Measurements from ENCODE around the gene DAND5. TPM values are rescaled to one million over a fixed set of nuclear protein-coding genes. Genes with fewer than 3 reads are reported as not detected.

Gene DAND5
- total and polyA plus RNA-seq, 2 of the 13 experiments (the other 11 are each of a cell fraction or from before 2014, with no cell fraction given): 0.04 TPM; not detected in 1

DNA sequence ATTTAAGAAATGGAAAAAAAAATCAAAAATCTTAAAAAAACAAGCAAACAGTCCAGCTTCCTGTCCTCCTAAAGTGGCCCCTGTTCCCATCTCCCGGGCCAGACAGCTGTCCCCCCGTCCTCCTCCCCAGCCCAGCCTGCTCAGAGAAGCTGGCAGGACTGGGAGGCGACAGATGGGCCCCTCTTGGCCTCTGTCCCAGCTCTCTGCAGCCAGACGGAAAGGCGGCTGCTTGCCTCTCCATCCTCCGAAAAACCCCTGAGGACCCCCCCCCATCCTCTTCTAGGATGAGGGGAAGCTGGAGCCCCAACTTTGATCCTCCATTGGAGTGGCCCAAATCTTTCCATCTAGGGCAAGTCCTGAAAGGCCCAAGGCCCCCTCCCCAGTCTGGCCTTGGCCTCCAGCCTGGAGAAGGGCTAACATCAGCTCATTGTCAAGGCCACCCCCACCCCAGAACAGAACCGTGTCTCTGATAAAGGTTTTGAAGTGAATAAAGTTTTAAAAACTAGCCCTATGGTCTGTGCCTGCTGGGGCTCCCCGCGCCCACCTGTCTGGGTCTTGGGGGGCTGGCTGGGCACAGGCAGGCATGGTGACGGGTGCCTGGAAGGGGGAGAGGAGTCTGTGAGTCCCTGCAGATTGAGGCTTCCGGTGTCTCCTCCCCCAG is 16.1 kb upstream of the DAND5 start:
- ChIA-PET CTCF (ENCODE audit: low intra/inter-chr PET ratio, low total read pairs) (no interaction called here), POLR2A (interaction anchor here (0.9 to 1.4 kb wide), 3 partner anchors 16 to 62 kb away, joined by 3 to 5 read pairs (median 4); partner anchors contain the start of gene GCDH)
- no peak overlapping the region for H3K27ac ChIP-seq (ENCODE audit: extremely low read length, insufficient read depth, low read length)
- no peak overlapping the region for H3K4me3 ChIP-seq (replicated peaks in 1 of 3; ENCODE audit: insufficient read depth in 1 of 3, low read depth in 2 of 3, low read length in 3 of 3)
- H3K36me3 ChIP-seq (replicated peaks in 1 of 2; ENCODE audit: control insufficient read depth in 1 of 2, insufficient read depth in 2 of 2, low read length in 2 of 2): peaks cover 27 to 48% of the 10 kb centered on the region in 2 experiments; a peak in 4 of 5 replicates
- BruUV-seq (replicated peaks): TSS peak; percentile 61
- H3K9me3 ChIP-seq (ENCODE audit: low read length): no peaks in the 10 kb centered on the region
- FAIRE-seq: no peak
- no peak overlapping the region for H3K4me2 ChIP-seq (ENCODE audit: low read depth, low read length)
- 89% methylated on average over 4 of the region's 11 CpGs for WGBS (ENCODE audit: low lambda C conversion rate)
- intact Hi-C loops (cut with micrococcal nuclease; ENCODE audit: unreplicated experiment) (no loop called here), in situ Hi-C loops (cut with HindIII; ENCODE audit: extremely low pct_ligation_motif_present, low pct_unique_long_range_greater_than_20kb) (no loop called here)
- peaks cover 24% of the 10 kb centered on the region for H3K79me2 ChIP-seq (ENCODE audit: insufficient read depth, low read length)
- DNase-seq (ENCODE audit: low spot score): no peak
- H3K4me1 ChIP-seq (ENCODE audit: insufficient read depth, low read length): peaks cover 23% of the 10 kb centered on the region
- no peak overlapping the region for H2AFZ ChIP-seq (ENCODE audit: low read length)
- ATAC-seq: no peak
- no peak overlapping the region for H3K9ac ChIP-seq (ENCODE audit: insufficient read depth, low read depth, low read length)
- no peaks in the 10 kb centered on the region for H4K20me1 ChIP-seq (ENCODE audit: insufficient read depth, low read length)
- no peaks in the 10 kb centered on the region for H3K27me3 ChIP-seq (ENCODE audit: control insufficient read depth in 1 of 2, insufficient read depth in 2 of 2, low read length in 2 of 2)
- TF ChIP-seq, protein P1, sequence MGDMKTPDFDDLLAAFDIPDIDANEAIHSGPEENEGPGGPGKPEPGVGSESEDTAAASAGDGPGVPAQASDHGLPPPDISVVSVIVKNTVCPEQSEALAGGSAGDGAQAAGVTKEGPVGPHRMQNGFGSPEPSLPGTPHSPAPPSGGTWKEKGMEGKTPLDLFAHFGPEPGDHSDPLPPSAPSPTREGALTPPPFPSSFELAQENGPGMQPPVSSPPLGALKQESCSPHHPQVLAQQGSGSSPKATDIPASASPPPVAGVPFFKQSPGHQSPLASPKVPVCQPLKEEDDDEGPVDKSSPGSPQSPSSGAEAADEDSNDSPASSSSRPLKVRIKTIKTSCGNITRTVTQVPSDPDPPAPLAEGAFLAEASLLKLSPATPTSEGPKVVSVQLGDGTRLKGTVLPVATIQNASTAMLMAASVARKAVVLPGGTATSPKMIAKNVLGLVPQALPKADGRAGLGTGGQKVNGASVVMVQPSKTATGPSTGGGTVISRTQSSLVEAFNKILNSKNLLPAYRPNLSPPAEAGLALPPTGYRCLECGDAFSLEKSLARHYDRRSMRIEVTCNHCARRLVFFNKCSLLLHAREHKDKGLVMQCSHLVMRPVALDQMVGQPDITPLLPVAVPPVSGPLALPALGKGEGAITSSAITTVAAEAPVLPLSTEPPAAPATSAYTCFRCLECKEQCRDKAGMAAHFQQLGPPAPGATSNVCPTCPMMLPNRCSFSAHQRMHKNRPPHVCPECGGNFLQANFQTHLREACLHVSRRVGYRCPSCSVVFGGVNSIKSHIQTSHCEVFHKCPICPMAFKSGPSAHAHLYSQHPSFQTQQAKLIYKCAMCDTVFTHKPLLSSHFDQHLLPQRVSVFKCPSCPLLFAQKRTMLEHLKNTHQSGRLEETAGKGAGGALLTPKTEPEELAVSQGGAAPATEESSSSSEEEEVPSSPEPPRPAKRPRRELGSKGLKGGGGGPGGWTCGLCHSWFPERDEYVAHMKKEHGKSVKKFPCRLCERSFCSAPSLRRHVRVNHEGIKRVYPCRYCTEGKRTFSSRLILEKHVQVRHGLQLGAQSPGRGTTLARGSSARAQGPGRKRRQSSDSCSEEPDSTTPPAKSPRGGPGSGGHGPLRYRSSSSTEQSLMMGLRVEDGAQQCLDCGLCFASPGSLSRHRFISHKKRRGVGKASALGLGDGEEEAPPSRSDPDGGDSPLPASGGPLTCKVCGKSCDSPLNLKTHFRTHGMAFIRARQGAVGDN (CRISPR knock-in tag; IDR thresholded peaks at IDR 0.05): peak; percentile 5; the same call in 1 of the 2 replicates
- peak; percentile 30; the same call in 1 of the 2 replicates for TF ChIP-seq RBFOX2 (IDR thresholded peaks at IDR 0.05; ENCODE audit: low read depth, low read length)
- no peak for TF ChIP-seq SSRP1 (CRISPR knock-in tag; IDR thresholded peaks at IDR 0.05)
- TF ChIP-seq NBN (conservative IDR thresholded peaks at IDR 0.05): no peak
- TF ChIP-seq FIP1L1 (IDR thresholded peaks at IDR 0.05; ENCODE audit: borderline replicate concordance, insufficient read depth, low read depth, low read length): no peak
- TF ChIP-seq, protein P2, sequence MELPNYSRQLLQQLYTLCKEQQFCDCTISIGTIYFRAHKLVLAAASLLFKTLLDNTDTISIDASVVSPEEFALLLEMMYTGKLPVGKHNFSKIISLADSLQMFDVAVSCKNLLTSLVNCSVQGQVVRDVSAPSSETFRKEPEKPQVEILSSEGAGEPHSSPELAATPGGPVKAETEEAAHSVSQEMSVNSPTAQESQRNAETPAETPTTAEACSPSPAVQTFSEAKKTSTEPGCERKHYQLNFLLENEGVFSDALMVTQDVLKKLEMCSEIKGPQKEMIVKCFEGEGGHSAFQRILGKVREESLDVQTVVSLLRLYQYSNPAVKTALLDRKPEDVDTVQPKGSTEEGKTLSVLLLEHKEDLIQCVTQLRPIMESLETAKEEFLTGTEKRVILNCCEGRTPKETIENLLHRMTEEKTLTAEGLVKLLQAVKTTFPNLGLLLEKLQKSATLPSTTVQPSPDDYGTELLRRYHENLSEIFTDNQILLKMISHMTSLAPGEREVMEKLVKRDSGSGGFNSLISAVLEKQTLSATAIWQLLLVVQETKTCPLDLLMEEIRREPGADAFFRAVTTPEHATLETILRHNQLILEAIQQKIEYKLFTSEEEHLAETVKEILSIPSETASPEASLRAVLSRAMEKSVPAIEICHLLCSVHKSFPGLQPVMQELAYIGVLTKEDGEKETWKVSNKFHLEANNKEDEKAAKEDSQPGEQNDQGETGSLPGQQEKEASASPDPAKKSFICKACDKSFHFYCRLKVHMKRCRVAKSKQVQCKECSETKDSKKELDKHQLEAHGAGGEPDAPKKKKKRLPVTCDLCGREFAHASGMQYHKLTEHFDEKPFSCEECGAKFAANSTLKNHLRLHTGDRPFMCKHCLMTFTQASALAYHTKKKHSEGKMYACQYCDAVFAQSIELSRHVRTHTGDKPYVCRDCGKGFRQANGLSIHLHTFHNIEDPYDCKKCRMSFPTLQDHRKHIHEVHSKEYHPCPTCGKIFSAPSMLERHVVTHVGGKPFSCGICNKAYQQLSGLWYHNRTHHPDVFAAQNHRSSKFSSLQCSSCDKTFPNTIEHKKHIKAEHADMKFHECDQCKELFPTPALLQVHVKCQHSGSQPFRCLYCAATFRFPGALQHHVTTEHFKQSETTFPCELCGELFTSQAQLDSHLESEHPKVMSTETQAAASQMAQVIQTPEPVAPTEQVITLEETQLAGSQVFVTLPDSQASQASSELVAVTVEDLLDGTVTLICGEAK (IDR thresholded peaks at IDR 0.05): no peak
- TF ChIP-seq, protein P2 (CRISPR knock-in tag; IDR thresholded peaks at IDR 0.05): peak; percentile 56; the same call in 1 of the 2 replicates
- TF ChIP-seq JUND (CRISPR knock-in tag; IDR thresholded peaks at IDR 0.05): no peak
- TF ChIP-seq ZNF652 (CRISPR knock-in tag; IDR thresholded peaks at IDR 0.05; ENCODE audit: borderline replicate concordance, low read depth): no peak
- TF ChIP-seq NFYB (CRISPR knock-in tag; IDR thresholded peaks at IDR 0.05): no peak
- 0 out of 2 replicates have a peak, but pooled peaks have one; percentile 11 for TF ChIP-seq RARA (CRISPR knock-in tag; IDR thresholded peaks at IDR 0.05)
- no peak for TF ChIP-seq MYNN (CRISPR knock-in tag; IDR thresholded peaks at IDR 0.05; ENCODE audit: low read depth)

Measured in HepG2 (cell line).